HG03520 (cell line): ENCODE data around the gene TSPAN11.
"Not testable (repeated sequence)": the region's sequence is repeated elsewhere in the genome, so short reads cannot be mapped to it uniquely, and the experiment has no call there.

Source experiments
- ATAC-seq: cut with Tn5 transposase; IDR thresholded peaks from one replicate; pipeline ENCODE4 v1.9.1; 2021; ENCODE audit warnings: mild to moderate bottlenecking, moderate library complexity; ENCODE audit not compliant: unreplicated experiment

Gene TSPAN11

DNA sequence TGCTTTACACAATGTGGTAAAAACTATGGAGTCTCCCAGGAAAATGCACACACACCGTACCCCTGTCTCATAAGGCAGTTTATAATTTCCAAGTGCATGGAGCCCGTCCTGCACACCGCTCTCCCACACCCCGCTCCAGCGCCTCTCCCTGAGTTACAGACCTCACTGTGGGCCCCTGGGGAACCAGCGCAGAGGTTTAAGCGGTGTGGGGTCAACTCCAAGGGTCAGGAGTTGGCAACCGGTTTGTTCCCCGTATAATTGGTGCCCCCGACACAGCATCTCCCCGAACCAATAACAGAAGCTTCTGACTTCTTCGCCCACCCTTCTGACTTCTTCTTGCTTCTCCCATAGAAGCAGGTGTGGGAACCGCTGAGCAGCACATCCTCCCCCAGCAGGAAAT lies 88.7 kb downstream of the TSPAN11 start:
- no peak for ATAC-seq

- ATAC-seq = no peak
Measured at GRCh38 chr12:31016057-31016456, 89.5 kb downstream of the TSPAN11 start.

- ATAC-seq = no peak
Measured at GRCh38 chr12:31017535-31017934, 91.0 kb downstream of the TSPAN11 start.

GRCh38 chr12:31018106-31018789 lies 91.7 kb downstream of the TSPAN11 start:
- ATAC-seq = no peak

- no peak for ATAC-seq
Measured at GRCh38 chr12:31018790-31019505, 92.4 kb downstream of the TSPAN11 start.

DNA sequence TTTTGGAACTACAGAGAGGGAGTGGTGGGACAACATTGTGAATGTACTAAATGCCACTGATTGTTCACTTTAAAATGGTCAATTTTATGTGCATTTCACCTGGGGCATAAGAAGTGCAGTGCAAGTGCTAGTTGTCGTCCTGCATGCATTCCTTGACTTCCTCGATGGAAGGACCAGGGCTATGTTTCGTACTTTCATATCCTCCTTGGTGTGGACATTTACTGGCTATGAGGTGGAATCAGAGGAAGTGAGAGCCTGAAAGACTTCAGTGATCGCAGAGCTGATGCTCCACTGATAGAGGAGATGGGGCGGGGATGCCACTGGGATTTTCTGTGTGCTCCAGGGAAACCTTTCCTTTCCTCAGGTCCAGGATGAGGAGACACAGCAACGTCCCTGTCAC lies 93.0 kb downstream of the TSPAN11 start:
- no peak for ATAC-seq

DNA sequence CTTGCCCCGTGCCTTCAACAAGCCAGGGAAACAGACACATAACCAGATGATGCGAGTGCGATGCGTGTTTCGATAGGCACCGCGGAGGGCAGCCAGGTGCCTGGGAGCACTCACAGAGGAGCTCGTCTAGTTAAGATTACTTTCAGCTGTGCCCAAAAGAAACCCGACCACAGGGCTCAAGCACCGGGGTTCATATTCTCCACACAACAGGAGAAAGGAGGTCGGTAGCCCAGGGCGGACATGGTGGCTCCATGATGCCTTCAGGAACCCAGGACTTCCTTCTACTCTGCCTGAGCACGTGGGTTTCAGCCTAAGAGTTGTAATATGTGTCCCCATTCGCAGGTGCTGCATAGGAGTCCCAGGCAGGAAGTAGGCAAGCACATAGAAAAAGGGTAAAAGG lies 93.4 kb downstream of the TSPAN11 start:
- no peak for ATAC-seq

DNA sequence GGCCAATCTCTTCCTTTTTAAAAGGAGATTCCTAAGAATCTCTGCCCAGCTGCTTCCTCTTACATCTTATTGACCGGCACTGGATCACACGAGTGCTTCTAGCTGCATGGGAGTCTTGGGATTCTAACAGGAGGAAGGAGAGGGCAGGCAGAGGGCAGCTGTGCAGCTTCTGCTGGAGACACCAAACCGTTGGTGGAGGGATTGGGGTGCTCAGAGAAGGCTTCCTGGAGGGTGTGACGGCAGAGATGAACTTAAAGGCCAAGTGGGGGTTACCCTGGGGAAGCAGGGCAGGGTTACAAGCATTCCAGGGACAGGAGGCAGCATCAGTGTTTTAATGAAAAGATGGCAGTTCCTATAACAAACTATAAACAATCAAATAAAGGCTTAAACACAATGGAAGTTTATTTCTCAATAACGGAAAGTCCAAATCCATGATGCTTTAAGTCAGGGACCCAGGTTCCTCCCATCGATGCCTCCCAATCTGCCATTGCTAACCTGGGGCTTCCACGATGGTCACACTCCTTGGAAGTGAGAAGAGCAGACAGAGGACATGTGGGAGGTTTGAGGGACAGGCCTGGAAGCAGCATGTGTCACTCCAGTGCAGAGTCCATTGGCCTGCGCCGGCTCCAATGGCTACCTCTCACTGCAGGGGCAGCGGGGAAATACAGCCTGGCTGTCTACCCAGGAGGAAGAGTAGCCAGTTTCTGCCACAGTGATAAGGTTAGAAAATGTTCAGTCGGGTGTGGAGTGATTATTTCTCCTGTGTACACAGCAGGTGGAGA lies 94.0 kb downstream of the TSPAN11 start:
- no peak for ATAC-seq

GRCh38 chr12:31021181-31021580 lies 94.6 kb downstream of the TSPAN11 start:
- ATAC-seq = no peak

DNA sequence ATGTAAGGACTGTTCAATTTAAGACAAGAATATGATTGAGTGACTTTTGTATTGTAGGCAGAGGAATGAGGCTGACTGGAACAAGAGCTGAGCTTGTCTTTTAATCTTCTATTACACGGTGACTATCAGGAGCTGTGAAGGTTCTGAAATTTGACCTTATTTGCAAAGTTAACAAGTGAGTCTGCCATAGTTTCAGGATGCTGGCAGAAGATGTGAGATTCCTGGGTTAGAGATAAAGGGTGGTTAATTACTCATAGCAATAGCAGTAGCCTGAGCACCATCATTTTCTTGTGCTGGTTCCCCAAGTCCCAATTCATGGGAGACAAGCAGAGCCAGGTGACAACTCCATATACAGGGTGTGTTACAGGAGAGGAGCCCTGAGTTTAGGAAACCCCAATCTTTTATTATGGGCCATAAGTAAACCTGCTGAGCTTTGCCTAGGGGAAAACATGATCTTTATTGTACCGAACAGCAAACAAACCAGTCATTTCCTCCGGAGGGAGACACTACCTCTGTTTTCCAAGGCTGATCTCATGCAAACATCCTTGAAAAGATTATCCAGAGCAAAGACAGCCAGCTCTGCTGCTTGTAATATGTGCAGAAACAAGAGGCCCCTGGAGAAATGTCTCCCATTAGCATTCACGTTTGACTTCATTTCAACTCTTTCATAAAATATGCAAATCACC lies 95.4 kb downstream of the TSPAN11 start:
- no peak for ATAC-seq

- no peak for ATAC-seq
Measured at GRCh38 chr12:31023271-31023724, 96.8 kb downstream of the TSPAN11 start.

DNA sequence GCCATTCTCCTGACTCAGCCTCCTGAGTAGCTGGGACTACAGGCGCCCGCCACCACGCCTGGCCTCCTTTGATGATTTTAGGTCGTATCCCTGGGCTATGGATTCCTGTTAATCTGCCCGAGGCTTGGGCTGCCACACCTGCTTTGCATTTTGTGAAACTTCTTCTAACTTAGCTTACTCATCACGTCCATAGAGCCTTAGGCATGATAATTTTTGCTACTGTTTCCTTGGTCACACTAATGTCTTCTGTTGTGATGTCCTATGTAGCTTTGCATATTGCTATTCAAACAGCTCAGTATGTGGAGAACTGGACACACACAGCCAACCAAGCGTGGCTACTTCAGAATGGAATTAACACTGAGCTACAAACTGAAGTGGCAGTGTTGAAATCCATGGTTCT lies 99.7 kb downstream of the TSPAN11 start:
- ATAC-seq = no peak

DNA sequence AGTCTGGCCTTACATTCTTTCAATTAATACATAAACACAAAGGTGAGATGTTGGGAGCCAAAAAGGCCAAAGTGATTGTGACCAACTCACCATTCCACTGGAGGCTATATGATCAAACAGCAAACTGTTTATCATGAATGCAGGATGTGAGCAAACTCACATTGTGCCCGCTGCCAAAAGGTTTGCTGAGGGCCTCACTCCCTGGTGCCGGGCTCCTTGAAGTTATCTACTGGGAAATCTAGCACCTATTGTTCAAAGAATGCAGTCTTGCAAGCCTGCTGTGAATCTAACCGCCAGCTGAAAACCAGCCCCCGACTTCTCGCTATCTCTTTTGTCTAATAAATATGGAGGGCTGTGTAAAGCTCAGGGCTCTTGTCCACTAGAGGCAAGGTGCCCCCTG lies 100.5 kb downstream of the TSPAN11 start:
- ATAC-seq = not testable (repeated sequence)

DNA sequence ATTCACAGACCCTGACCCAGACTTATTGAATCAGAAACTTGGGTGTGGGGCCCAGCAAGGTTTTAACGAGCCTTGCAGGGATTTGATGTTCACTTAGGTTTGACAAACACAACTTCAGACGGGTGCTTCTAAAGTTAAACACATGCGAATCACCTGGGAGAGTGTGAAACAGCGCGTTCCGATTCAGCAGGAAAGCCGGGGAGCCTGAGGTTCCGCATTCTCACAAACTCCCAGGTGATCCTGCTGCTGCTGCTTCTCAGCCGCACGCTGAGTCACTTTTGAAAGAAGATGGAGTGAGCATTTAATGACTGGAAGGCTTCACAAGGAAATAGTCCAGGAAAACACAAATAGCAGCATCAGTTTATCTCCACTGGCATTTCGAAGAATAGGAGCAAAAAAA lies 102.9 kb downstream of the TSPAN11 start:
- no peak for ATAC-seq

- ATAC-seq = no peak
Measured at GRCh38 chr12:31029916-31030562, 103.5 kb downstream of the TSPAN11 start.

GRCh38 chr12:31031951-31032335 lies 105.4 kb downstream of the TSPAN11 start:
- no peak for ATAC-seq

GRCh38 chr12:31033146-31033545 lies 106.6 kb downstream of the TSPAN11 start:
- no peak for ATAC-seq

- no peak for ATAC-seq
Measured at GRCh38 chr12:31033681-31034080, 107.1 kb downstream of the TSPAN11 start.

DNA sequence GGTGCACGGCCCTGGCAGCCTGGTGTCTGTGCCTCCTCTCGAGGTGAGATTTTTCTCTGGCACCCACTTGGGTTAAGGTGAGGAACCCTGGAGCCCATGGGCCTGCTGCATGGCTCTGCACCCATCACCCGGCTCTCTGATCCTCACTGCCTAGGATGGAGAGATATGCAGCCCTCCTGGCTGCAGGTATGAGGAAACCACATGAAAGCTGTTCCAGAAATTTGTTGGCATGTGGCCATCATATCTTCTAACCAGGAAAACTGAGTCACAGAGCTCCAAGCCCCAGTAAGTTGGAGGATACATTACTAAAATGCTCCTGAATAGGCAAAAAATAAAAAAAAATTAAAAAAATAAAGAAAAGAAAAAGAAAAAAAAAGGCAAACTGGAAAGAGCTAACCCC lies 107.8 kb downstream of the TSPAN11 start:
- no peak for ATAC-seq

DNA sequence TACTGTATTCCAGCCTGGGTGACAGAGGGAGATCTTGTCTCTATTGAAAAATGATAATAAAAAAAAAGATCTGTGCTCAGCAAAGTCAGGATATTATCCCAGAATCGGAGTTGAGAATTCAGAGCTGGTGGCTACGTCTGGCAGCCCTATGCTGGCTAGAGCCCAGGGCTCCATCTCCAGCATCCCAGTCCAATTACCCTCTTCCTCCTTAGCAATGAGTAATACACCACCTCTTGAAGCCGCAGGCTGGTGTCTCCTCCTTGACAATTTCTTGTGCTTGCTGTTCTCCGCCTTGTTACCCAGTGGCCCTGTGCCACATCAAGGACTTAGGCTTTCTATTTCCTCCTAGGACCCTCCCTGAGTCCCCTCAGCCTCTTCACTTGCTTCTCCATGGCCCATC lies 108.7 kb downstream of the TSPAN11 start:
- no peak for ATAC-seq
